Neuronal stem cell (in vitro differentiated cells): ENCODE data around the gene DTX4.
A peak's percentile ranks its signal among the peaks of the same experiment; 100 is the strongest.

ENCODE experiments used
- DNase-seq: peaks from one replicate; pipeline ENCODE4 v3.0.0-alpha.2; 2013; ENCODE audit warnings: low spot score
- H2AFZ ChIP-seq: one replicate; pipeline ENCODE4 v1.6.1; 2013; ENCODE audit warnings: mild to moderate bottlenecking, low read length, inconsistent platforms
- H2AK5ac ChIP-seq: 2 replicates; pipeline ENCODE4 v1.6.1; 2013; ENCODE audit warnings: low read depth, mild to moderate bottlenecking, inconsistent platforms, low read length, moderate library complexity, mixed read lengths
- H2BK120ac ChIP-seq: 2 replicates; pipeline ENCODE4 v1.6.1; 2013; ENCODE audit warnings: low read depth, mild to moderate bottlenecking, inconsistent platforms, low read length, moderate library complexity, mixed read lengths
- H2BK12ac ChIP-seq: one replicate; pipeline ENCODE4 v1.6.1; 2013; ENCODE audit warnings: low read length, inconsistent platforms
- H2BK15ac ChIP-seq: 2 replicates; pipeline ENCODE4 v1.6.1; 2013; ENCODE audit warnings: mild to moderate bottlenecking, low read length, inconsistent platforms, mixed read lengths
- H2BK5ac ChIP-seq: one replicate; pipeline ENCODE4 v1.6.1; 2013; ENCODE audit warnings: inconsistent platforms, mild to moderate bottlenecking, low read length, moderate library complexity
- H3K14ac ChIP-seq: one replicate; pipeline ENCODE4 v1.6.1; 2013; ENCODE audit warnings: low read length, inconsistent platforms
- H3K18ac ChIP-seq: 2 replicates; pipeline ENCODE4 v1.6.1; 2013; ENCODE audit warnings: low read length, inconsistent platforms
- H3K23ac ChIP-seq: 2 replicates; pipeline ENCODE4 v1.6.1; 2013; ENCODE audit warnings: low read depth, mild to moderate bottlenecking, mixed read lengths, low read length, inconsistent platforms; ENCODE audit not compliant: poor library complexity
- H3K27ac ChIP-seq: replicated peaks from 3 replicates; pipeline ENCODE4 v1.5.1; 2013; ENCODE audit warnings: low read length, inconsistent platforms
- H3K27me3 ChIP-seq, 3 experiments: 2 replicates each; pipeline ENCODE4 v1.6.1; 2013; ENCODE audit warnings: low read length in 3 of 3, mild to moderate bottlenecking in 2 of 3, inconsistent platforms in 1 of 3, low read depth in 1 of 3, mixed read lengths in 1 of 3, moderate library complexity in 1 of 3; ENCODE audit not compliant: control insufficient read depth in 3 of 3, insufficient read depth in 3 of 3
- H3K36me3 ChIP-seq, 2 donors: replicated peaks in 1 of 2; 2 replicates each; pipeline ENCODE4 v1.6.1; 2013; ENCODE audit warnings: low read length in 2 of 2; ENCODE audit not compliant: control insufficient read depth in 2 of 2, insufficient read depth in 2 of 2
- H3K4ac ChIP-seq: 2 replicates; pipeline ENCODE4 v1.6.1; 2013; ENCODE audit warnings: inconsistent platforms, mild to moderate bottlenecking, low read length, moderate library complexity
- H3K4me1 ChIP-seq, 2 donors: 1 replicate in 1 of 2; 2 replicates in 1 of 2; pipeline ENCODE4 v1.6.1; 2013; ENCODE audit warnings: low read length in 2 of 2, low read depth in 1 of 2; ENCODE audit not compliant: control insufficient read depth in 2 of 2, insufficient read depth in 1 of 2
- H3K4me2 ChIP-seq: one replicate; pipeline ENCODE4 v1.6.1; 2013; ENCODE audit warnings: mild to moderate bottlenecking, low read length, inconsistent platforms; ENCODE audit not compliant: insufficient read depth, poor library complexity, severe bottlenecking
- H3K4me3 ChIP-seq, 2 donors: 2 replicates each; pipeline ENCODE4 v1.5.1; 2013; ENCODE audit warnings: low read length in 2 of 2, mild to moderate bottlenecking in 2 of 2, inconsistent platforms in 1 of 2, moderate library complexity in 1 of 2
- H3K79me1 ChIP-seq: one replicate; pipeline ENCODE4 v1.6.1; 2013; ENCODE audit warnings: low read depth, mild to moderate bottlenecking, inconsistent platforms, low read length, moderate library complexity
- H3K9ac ChIP-seq: one replicate; pipeline ENCODE4 v1.6.1; 2013; ENCODE audit warnings: mild to moderate bottlenecking, low read depth, low read length, inconsistent platforms; ENCODE audit not compliant: poor library complexity
- H3K9me3 ChIP-seq, 2 donors: replicated peaks in 1 of 2; 2 replicates each; pipeline versions ENCODE3 to v1.6.1; 2013; ENCODE audit warnings: low read length in 2 of 2, mild to moderate bottlenecking in 2 of 2, inconsistent platforms in 1 of 2, low read depth in 1 of 2, mixed read lengths in 1 of 2, moderate library complexity in 1 of 2; ENCODE audit not compliant: control insufficient read depth in 2 of 2, insufficient read depth in 1 of 2
- H4K8ac ChIP-seq: one replicate; pipeline ENCODE4 v1.6.1; 2013; ENCODE audit warnings: low read depth, mild to moderate bottlenecking, inconsistent platforms, low read length, moderate library complexity
- H4K91ac ChIP-seq: one replicate; pipeline ENCODE4 v1.6.1; 2013; ENCODE audit warnings: low read length, low read depth, mild to moderate bottlenecking, inconsistent platforms; ENCODE audit not compliant: poor library complexity
- WGBS, 2 donors: extraction: QIAGEN DNeasy Blood & Tissue Kit; methylation state at CpG; one replicate each; pipeline ENCODE4 v1.1.7; 2013; ENCODE audit warnings: missing lambda C conversion rate in 2 of 2, mixed read lengths in 1 of 2; ENCODE audit not compliant: insufficient read length in 2 of 2, insufficient replicate concordance in 1 of 2; ENCODE audit errors: extremely low coverage in 2 of 2; 5-methylcytosine and 5-hydroxymethylcytosine counted together

The DTX4 gene

GRCh38 chr11:59184691-59185339, 12.9 kb downstream of the DTX4 start:
- Histone ChIP-seq H2BK5ac (no peak overlapping the region), H3K9me3 (peaks cover 0 to under 1% of the 10 kb centered on the region in 2 donors), H3K23ac (no peak overlapping the region), H3K18ac (peak overlapping the region; percentile 15), H3K4me3 (no peak overlapping the region), H3K14ac (no peak overlapping the region), H2BK15ac (no peak overlapping the region), H2AFZ (no peak overlapping the region), H4K91ac (no peak overlapping the region), H3K9ac (no peak overlapping the region), H2AK5ac (no peak overlapping the region), H4K8ac (no peak overlapping the region), H2BK120ac (no peak overlapping the region), H3K27me3 (no peaks in the 10 kb centered on the region), H3K4me1 (peaks cover 46 to 47% of the 10 kb centered on the region in 2 donors), H3K36me3 (peaks cover 57 to 77% of the 10 kb centered on the region in 2 donors), H3K27ac (peak overlapping the region; percentile 47), H3K4ac (no peak overlapping the region), H3K4me2 (no peak overlapping the region), H2BK12ac (no peak overlapping the region), H3K79me1 (peaks cover 15% of the 10 kb centered on the region)
- WGBS, 2 donors, result no CpG with 5 or more reads among the region's 9 CpGs
- no peak for DNase-seq

- no peak overlapping the region for H3K4me2 ChIP-seq
- no CpG with 5 or more reads among the region's 5 CpGs for WGBS, 2 donors
- no peak overlapping the region for H2AK5ac ChIP-seq
- no peak overlapping the region for H2BK5ac ChIP-seq
- H3K4me1 ChIP-seq, result peaks cover 44 to 46% of the 10 kb centered on the region in 2 donors
- H4K8ac ChIP-seq, result no peak overlapping the region
- no peak overlapping the region for H3K14ac ChIP-seq
- no peak overlapping the region for H3K4ac ChIP-seq
- no peak overlapping the region for H2BK12ac ChIP-seq
- no peaks in the 10 kb centered on the region for H3K9me3 ChIP-seq
- peaks cover 15% of the 10 kb centered on the region for H3K79me1 ChIP-seq
- H2AFZ ChIP-seq, result no peak overlapping the region
- no peak for DNase-seq
- H3K36me3 ChIP-seq, result peaks cover 63 to 84% of the 10 kb centered on the region in 2 donors
- H3K4me3 ChIP-seq, result no peak overlapping the region
- H3K18ac ChIP-seq, result peak overlapping the region; percentile 9
- H2BK120ac ChIP-seq, result no peak overlapping the region
- no peak overlapping the region for H3K23ac ChIP-seq
- no peak overlapping the region for H2BK15ac ChIP-seq
- no peak overlapping the region for H4K91ac ChIP-seq
- H3K27me3 ChIP-seq, result no peaks in the 10 kb centered on the region
- H3K9ac ChIP-seq, result no peak overlapping the region
- H3K27ac ChIP-seq, result peak overlapping the region; percentile 45
These were observed 13.5 kb downstream of the DTX4 start for GRCh38 chr11:59185386-59185945.

- H4K91ac ChIP-seq, result no peak overlapping the region
- H2AK5ac ChIP-seq, result no peak overlapping the region
- no peak overlapping the region for H3K27ac ChIP-seq
- no peak for DNase-seq
- H3K79me1 ChIP-seq, result peaks cover 15% of the 10 kb centered on the region
- H3K36me3 ChIP-seq, result peaks cover 68 to 87% of the 10 kb centered on the region in 2 donors
- no peak overlapping the region for H4K8ac ChIP-seq
- no peaks in the 10 kb centered on the region for H3K27me3 ChIP-seq
- no peak overlapping the region for H2AFZ ChIP-seq
- no peak overlapping the region for H2BK5ac ChIP-seq
- H2BK15ac ChIP-seq, result no peak overlapping the region
- H3K18ac ChIP-seq, result no peak overlapping the region
- H2BK12ac ChIP-seq, result no peak overlapping the region
- no peak overlapping the region for H3K4me3 ChIP-seq
- no peak overlapping the region for H2BK120ac ChIP-seq
- no CpG with 5 or more reads among the region's 5 CpGs for WGBS, 2 donors
- H3K14ac ChIP-seq, result no peak overlapping the region
- H3K9ac ChIP-seq, result no peak overlapping the region
- H3K4me1 ChIP-seq, result peaks cover 39 to 40% of the 10 kb centered on the region in 2 donors
- no peak overlapping the region for H3K4ac ChIP-seq
- H3K9me3 ChIP-seq, result no peaks in the 10 kb centered on the region
- H3K23ac ChIP-seq, result no peak overlapping the region
- H3K4me2 ChIP-seq, result no peak overlapping the region
These were observed 14.2 kb downstream of the DTX4 start for GRCh38 chr11:59186130-59186594.

GRCh38 chr11:59187035-59187434, 15.1 kb downstream of the DTX4 start:
- WGBS, 2 donors, result no CpG with 5 or more reads among the region's 3 CpGs
- H3K4me1 ChIP-seq, result peaks cover 32 to 34% of the 10 kb centered on the region in 2 donors
- H3K9ac ChIP-seq, result no peak overlapping the region

More at GRCh38 chr11:59187035-59187434, 15.1 kb downstream of the DTX4 start:
- Histone ChIP-seq H3K27me3 (no peaks in the 10 kb centered on the region), H3K9me3 (no peaks in the 10 kb centered on the region), H4K8ac (no peak overlapping the region), H3K4me3 (no peak overlapping the region), H2BK12ac (no peak overlapping the region), H2BK15ac (no peak overlapping the region), H3K4me2 (no peak overlapping the region), H2AFZ (no peak overlapping the region), H2AK5ac (no peak overlapping the region), H3K23ac (no peak overlapping the region), H3K18ac (no peak overlapping the region), H3K27ac (no peak overlapping the region), H4K91ac (no peak overlapping the region), H2BK5ac (no peak overlapping the region), H3K79me1 (peaks cover 10% of the 10 kb centered on the region), H3K4ac (no peak overlapping the region), H2BK120ac (no peak overlapping the region), H3K36me3 (peaks cover 69 to 87% of the 10 kb centered on the region in 2 donors), H3K14ac (no peak overlapping the region)
- no peak for DNase-seq
